Measurements from ENCODE around the gene AFP.

The AFP gene

GRCh38 chr4:73439445-73439844 is 3.4 kb downstream of the AFP start:
- DNase-seq, result no peak

DNA sequence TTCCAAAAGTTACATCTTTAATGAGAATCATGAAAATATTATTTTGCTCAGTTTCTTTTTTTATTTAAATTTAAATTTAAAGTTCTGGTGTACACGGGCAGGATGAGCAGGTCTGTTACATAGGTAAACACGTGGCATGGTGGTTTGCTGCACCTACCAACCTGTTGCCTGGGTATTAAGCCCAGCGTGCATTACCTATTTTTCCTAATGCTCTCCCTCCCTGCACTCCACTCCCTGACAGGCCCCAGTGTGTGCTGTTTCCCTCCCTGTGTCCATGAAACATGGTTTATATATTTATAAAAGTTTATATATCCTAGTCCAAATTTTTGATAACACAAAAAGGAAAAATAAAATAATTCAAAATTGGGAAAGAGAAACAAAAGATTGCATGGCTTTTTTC is 4.0 kb downstream of the AFP start:
- DNase-seq, result no peak

DNA sequence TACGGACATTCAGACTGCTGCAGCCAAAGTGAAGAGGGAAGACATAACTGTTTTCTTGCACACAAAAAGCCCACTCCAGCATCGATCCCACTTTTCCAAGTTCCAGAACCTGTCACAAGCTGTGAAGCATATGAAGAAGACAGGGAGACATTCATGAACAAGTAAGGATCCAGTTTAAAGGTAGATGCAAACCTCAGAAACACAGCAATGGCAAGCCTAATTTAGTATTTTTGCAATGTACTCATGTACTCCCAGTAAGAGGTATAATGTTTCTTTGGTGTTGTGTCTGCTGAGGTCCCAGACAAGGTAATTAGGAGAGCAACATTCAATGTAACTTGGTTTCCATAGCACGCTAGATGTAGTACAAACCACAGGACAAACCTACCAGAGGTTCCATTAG is 4.6 kb downstream of the AFP start:
- no peak for DNase-seq

- no peak for DNase-seq
Measured at GRCh38 chr4:73442275-73442674, 6.3 kb downstream of the AFP start.

- DNase-seq, result no peak
Measured at GRCh38 chr4:73443224-73443623, 7.2 kb downstream of the AFP start.

GRCh38 chr4:73445383-73446335 is 9.6 kb downstream of the AFP start:
- no peak for DNase-seq

GRCh38 chr4:73446336-73446938 is 10.4 kb downstream of the AFP start:
- DNase-seq, result no peak

DNA sequence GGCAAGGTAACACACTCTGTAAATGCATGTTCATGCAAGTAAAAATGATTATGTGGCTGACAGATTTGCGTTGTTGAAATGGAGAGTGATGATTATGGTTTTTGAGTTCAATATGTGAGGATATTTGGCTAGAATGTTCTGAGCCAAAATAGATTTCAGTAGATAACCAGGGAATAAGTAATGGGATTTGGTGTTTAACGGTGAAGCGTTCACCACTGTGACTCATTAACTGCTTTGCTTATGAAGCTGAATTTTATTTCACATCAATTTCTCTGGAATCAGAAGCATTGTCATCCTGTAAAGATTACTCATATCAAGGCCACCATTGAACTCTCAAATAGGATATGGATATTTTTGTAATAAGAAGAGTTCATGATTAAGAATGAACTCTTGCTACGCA is 11.7 kb downstream of the AFP start:
- DNase-seq, result no peak

DNA sequence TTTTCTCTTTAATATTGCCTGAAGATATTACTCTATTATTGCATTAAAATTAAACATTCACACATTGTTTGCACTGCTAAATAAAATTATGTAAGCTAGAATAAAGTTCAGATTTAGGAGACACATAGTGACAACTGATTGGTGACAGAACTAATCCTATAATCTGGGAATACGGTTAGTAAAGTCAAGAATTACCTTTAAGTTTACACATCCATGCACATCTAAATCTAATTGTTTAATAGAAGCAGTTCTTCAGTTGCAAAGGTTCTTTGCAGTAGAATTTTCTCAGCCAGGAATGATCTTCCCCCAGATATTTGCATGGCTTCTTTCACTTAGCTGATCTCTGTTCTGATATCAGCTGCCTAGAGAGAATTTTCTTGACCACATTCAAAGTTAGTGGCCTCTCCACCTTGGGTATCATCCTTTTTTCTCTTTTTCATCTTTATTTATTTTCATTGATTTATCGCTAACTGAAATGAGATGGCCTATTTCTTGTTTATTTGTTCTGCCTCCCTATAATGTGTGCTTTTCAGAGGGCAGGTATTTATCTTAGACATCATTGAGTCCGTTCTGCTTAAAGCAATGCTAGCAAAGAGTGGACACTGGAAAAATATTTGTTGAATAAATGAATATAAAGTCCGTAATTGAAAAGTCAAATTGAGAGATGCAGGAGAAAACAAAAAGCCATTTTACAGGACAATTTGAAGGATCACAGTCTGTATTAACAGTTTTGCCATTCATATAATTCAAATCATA is 12.6 kb downstream of the AFP start:
- no peak for DNase-seq

- DNase-seq, result peak; percentile 43
Measured at GRCh38 chr4:73450398-73451004, 14.5 kb downstream of the AFP start.

DNA sequence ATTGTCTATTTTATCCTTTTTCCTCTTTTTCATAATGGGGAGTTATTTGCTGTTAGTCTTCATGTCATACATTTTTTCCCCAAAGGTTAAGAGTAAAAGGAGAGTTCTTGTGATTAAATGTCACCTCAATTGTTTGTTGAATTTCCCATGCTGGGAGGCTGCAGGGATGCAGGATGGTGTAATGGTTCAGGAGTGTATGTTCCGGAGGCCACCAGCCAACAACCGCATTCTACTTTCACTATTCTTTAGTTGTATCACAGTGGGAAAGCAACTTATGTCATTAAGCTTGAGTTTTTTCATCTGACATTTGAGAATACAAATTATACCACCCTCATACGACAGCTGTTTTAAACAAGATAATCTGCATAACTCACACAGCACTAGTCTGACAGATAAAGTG is 15.4 kb downstream of the AFP start:
- DNase-seq, result no peak

DNA sequence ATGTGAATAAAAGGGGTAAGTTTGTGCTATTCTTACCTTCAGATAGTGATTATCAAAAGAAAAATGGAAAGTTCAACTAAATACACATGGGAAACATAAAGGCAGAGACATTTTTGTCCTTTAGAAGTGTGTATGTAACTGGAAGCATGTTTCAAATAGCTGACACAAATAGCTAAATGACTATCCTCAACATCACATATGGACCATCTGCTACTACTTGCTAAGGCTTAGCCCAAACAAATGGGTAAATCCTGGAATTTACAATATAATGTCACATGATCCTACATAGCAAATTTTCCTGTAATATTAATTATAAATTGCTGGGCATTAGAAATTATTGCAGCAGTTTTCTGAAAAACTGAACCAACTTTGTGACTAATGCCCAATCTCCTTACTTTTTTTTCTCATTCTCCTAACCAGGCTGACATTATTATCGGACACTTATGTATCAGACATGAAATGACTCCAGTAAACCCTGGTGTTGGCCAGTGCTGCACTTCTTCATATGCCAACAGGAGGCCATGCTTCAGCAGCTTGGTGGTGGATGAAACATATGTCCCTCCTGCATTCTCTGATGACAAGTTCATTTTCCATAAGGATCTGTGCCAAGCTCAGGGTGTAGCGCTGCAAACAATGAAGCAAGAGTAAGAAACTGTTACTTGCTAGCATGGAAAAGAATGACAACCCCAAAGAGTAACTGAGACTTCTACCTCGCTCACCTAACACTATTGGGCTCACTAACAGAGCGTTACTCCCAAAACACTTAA is 16.1 kb downstream of the AFP start:
- no peak for DNase-seq

GRCh38 chr4:73452953-73453700 is 17.1 kb downstream of the AFP start:
- DNase-seq, result no peak

DNA sequence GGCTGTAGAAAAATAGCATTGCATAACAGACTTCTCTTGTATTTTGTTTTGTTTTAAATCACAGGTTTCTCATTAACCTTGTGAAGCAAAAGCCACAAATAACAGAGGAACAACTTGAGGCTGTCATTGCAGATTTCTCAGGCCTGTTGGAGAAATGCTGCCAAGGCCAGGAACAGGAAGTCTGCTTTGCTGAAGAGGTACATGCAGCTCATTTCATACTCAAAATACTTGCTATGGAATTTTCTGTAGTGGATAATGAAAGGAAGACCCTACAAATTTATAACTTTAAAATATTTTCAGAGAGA is 17.6 kb downstream of the AFP start:
- DNase-seq, result no peak

- DNase-seq, result no peak
Measured at GRCh38 chr4:73454920-73455319, 18.9 kb downstream of the AFP start.

DNA sequence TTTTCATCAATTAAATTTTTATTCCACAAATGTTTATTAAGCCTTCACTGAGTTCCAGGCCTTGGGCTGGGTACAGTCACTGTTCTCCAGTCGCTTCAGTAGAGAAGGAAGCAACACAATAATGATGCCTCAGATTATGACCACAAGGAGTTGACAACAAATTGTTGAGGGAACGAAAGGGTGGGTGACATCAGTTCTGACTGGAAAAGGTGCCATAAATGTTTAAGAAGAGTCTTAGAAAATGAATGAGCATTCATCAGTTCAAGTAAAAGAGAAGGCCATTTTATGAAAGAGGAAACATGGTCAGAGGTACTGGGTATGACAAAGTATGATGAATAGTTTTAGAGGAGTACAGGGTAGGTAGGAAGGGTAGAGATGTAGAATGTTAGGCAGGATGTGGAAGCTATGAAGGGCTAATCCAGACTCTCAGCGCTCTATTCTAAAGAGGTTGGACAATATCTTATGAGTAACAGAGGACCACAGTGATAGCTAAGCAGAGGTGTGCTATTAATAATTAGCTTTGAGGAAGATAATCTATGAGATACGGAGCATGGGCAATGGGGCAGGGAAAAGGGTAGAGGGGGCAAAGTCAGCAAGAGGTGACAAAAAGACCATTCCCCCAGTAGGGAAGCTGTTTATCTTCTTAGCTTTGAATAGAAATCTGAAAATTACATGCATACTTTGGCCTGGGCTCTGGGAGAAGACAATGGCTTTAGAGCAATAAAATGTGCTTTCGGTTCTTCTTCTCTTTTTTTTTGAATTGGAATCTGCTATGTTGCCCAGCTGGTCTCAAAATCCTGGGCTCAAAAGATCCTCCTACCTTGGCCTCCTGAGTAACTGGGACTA is 20.4 kb downstream of the AFP start:
- no peak for DNase-seq

- no peak for DNase-seq
Measured at GRCh38 chr4:73458184-73459047, 22.4 kb downstream of the AFP start.

DNA sequence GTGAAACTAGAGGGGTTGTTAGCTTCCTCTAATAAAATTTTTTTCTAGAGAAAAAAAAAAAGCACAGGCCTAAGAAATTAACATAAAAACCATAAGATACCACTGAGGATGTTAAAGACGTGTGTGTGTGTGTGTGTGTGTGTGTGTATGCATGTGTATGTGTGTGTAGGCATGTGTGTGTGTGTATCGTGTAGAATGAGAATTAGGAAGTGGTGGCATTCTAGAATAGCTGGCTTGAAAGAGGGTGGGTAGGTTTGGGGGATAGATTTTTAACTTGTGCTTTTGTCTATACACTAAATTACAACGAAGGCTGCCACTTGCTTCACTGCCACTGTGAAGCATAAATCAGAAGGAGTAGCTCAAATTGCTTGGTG is 23.0 kb downstream of the AFP start:
- DNase-seq, result no peak

DNA sequence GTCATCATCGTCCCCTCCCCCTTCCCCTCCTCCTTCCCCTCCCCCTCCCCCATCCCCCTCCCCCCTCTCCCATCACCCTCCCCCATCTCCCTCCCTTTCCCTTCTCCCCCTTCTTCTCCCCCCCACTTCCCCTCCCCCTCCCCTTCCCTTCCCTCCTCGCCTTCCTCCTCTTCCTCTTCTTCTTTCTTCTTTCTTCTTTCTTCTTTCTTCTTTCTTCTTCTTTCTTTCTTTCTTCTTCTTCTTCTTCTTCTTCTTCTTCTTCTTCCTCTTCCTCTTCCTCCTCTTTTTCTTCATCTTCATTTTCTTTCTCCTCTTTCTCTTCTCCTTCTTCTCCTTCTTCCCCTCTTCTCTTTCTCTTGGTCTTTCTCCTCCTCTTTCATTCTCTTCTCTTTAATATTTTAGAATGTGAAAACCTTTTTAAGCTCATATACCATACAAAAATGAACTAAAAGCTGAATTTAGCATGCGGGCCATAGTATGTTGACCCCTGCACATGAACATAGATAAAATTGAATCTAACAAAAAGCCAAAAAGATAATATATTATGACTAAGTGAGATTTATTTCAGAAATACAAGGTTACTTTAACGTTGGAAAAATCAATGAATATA is 25.0 kb downstream of the AFP start:
- DNase-seq, result no peak

GRCh38 chr4:73468170-73468569 is 32.1 kb downstream of the AFP start:
- no peak for DNase-seq

Data from DMS79 (cell line).